ENCODE data around the gene PDE7B. TPM values are rescaled to one million over a fixed set of nuclear protein-coding genes. Genes with fewer than 3 reads are reported as not detected.

Gene PDE7B
- total and polyA plus RNA-seq, 9 of the 15 experiments (the other 6 are each of a cell fraction or from before 2014, with no cell fraction given): 0.01 TPM; not detected in 8

- TF ChIP-seq MCM5 (IDR thresholded peaks at IDR 0.05; ENCODE audit: low read depth): no peak
- TF ChIP-seq E2F8 (IDR thresholded peaks at IDR 0.05; ENCODE audit: low read depth, partially characterized antibody): no peak
- no peak for TF ChIP-seq ELF2 (CRISPR knock-in tag; IDR thresholded peaks at IDR 0.05)
- TF ChIP-seq PTBP1 (IDR thresholded peaks at IDR 0.05; ENCODE audit: low read depth, low read length): no peak
- TF ChIP-seq ERF (CRISPR knock-in tag; IDR thresholded peaks at IDR 0.05): no peak
- TF ChIP-seq MLX (CRISPR knock-in tag; conservative IDR thresholded peaks at IDR 0.05): no peak
- peak; percentile 95 for TF ChIP-seq ZNF644 (tag; IDR thresholded peaks at IDR 0.05; ENCODE audit: low read depth)
- TF ChIP-seq CHAMP1 (IDR thresholded peaks at IDR 0.05): peak; percentile 56; the same call in 1 of the 2 replicates
- TF ChIP-seq ZNF778 (CRISPR knock-in tag; IDR thresholded peaks at IDR 0.05): no peak
- 0 out of 2 replicates have a peak, but pooled peaks have one; percentile 68 for TF ChIP-seq GATAD2A (IDR thresholded peaks at IDR 0.05)
- TF ChIP-seq RCOR1 (IDR thresholded peaks at IDR 0.05; ENCODE audit: borderline replicate concordance in 1 of 2, low read depth in 2 of 2, low read length in 2 of 2): peak; percentile 74 to 95; a peak in 3 of 4 replicates
- no peak for TF ChIP-seq ZNF695 (CRISPR knock-in tag; IDR thresholded peaks at IDR 0.05)
- peak in 1 of 3 experiments; percentile 61; a peak in 1 of 6 replicates for TF ChIP-seq ZBTB11 (CRISPR knock-in tag; IDR thresholded peaks at IDR 0.05)
- TF ChIP-seq CEBPG (CRISPR knock-in tag; IDR thresholded peaks at IDR 0.05): no peak
- no peak for TF ChIP-seq CEBPG (tag; conservative IDR thresholded peaks at IDR 0.05 in 1 of 2, IDR thresholded peaks at IDR 0.05 in 1 of 2)
- TF ChIP-seq PHB2 (IDR thresholded peaks at IDR 0.05; ENCODE audit: low read depth): peak; percentile 83
- TF ChIP-seq TBP (optimal IDR thresholded peaks at IDR 0.05; ENCODE audit: low read depth, low read length): no peak
- peak; percentile 23; the same call in 1 of the 2 replicates for TF ChIP-seq NFATC3 (IDR thresholded peaks at IDR 0.05)
These were observed 375.3 kb downstream of the PDE7B start (continued) for GRCh38 chr6:136226674-136227377.
